Measurements from ENCODE around the gene TTLL11. TPM values are rescaled to one million over a fixed set of nuclear protein-coding genes. Genes with fewer than 3 reads are reported as not detected.

Gene TTLL11
- total RNA-seq, 4 donors from 2014 or later, result 20.5 to 41.3 (median 27.6) TPM

GRCh38 chr9:121818841-121819427, 274.2 kb downstream of the TTLL11 start:
- no peaks in the 10 kb centered on the region for H3K27me3 ChIP-seq
- no peak for TF ChIP-seq EP300 (IDR thresholded peaks at IDR 0.05)
- TF ChIP-seq POLR2A (IDR thresholded peaks at IDR 0.05; ENCODE audit: low read depth), result no peak
- H3K9me3 ChIP-seq, result no peaks in the 10 kb centered on the region
- H3K36me3 ChIP-seq, result peaks cover 0 to 17% (median 6%) of the 10 kb centered on the region in 4 donors
- H3K4me1 ChIP-seq, result peaks cover 0 to 8% (median 6%) of the 10 kb centered on the region in 4 donors
- no peak overlapping the region for H3K4me3 ChIP-seq
- no peak overlapping the region for H3K27ac ChIP-seq (replicated peaks in 1 of 4)
- 93% methylated on average over 10 of the region's 12 CpGs for WGBS
- intact Hi-C loops (cut with DNase I), result no loop called here
- DNase-seq (ENCODE audit: extremely low spot score), result no peak

- WGBS, result 88% methylated on average over 14 of the region's 19 CpGs
- H3K27me3 ChIP-seq, result no peaks in the 10 kb centered on the region
- TF ChIP-seq CTCF (IDR thresholded peaks at IDR 0.05), result no peak
- no peak for TF ChIP-seq POLR2A (IDR thresholded peaks at IDR 0.05; ENCODE audit: low read depth)
- TF ChIP-seq POLR2AphosphoS5 (IDR thresholded peaks at IDR 0.05), result no peak
- TF ChIP-seq EP300 (IDR thresholded peaks at IDR 0.05), result no peak
- intact Hi-C loops (cut with DNase I), result no loop called here
- no peak for DNase-seq (ENCODE audit: extremely low spot score)
- H3K4me1 ChIP-seq, result peaks cover 0 to 8% (median 6%) of the 10 kb centered on the region in 4 donors
- H3K36me3 ChIP-seq, result peaks cover 0 to 17% (median 6%) of the 10 kb centered on the region in 4 donors
- no peak overlapping the region for H3K4me3 ChIP-seq
- no peaks in the 10 kb centered on the region for H3K9me3 ChIP-seq
- H3K27ac ChIP-seq (replicated peaks in 1 of 4), result no peak overlapping the region
Observed at GRCh38 chr9:121818016-121818661, 275.0 kb downstream of the TTLL11 start.

- 90% methylated on average over 9 of the region's 9 CpGs for WGBS
- Histone ChIP-seq H3K27ac (replicated peaks in 1 of 4) (no peak overlapping the region), H3K9me3 (no peaks in the 10 kb centered on the region), H3K27me3 (no peaks in the 10 kb centered on the region), H3K36me3 (peaks cover 0 to 14% (median 5%) of the 10 kb centered on the region in 4 donors), H3K4me3 (no peak overlapping the region), H3K4me1 (peaks cover 0 to 8% (median 6%) of the 10 kb centered on the region in 4 donors)
- no peak for TF ChIP-seq POLR2A (IDR thresholded peaks at IDR 0.05; ENCODE audit: low read depth)
- no peak for TF ChIP-seq EP300 (IDR thresholded peaks at IDR 0.05)
- TF ChIP-seq CTCF (IDR thresholded peaks at IDR 0.05), result no peak
- TF ChIP-seq POLR2AphosphoS5 (IDR thresholded peaks at IDR 0.05), result no peak
- no peak for DNase-seq (ENCODE audit: extremely low spot score)
- intact Hi-C loops (cut with DNase I), result no loop called here
Observed at GRCh38 chr9:121817476-121817875, 275.6 kb downstream of the TTLL11 start.

DNA sequence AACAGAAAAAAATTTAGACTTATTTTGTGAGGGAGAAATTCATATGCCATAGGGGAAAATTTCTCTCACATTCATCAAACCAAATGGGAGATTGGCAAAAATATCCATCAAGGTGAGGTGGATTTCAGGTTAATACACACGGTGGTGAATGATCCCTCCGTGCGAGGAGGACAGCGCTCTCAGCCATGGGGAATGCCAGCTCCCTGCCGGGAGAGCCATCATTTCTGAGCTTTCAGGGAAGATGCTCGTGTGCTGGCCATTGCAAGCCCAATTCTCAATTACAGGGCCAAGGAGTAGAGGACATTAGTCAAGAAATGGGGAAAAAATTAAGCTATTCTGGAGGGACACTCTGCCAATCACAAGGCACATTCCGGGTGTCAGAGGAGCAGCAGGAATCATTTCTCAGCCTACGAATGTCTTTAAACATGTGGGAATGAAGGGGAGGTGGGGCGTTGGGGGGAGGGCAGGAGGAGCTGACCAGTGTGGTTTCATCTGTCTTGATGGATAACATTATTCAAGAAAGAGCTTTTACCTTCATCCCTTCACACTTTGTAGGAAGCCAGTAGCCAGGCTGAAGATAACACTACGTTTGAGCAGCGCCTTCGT, 276.2 kb downstream of the TTLL11 start:
- H3K27ac ChIP-seq (replicated peaks in 1 of 4), result no peak overlapping the region
- TF ChIP-seq EP300 (IDR thresholded peaks at IDR 0.05) (no peak), CTCF (IDR thresholded peaks at IDR 0.05) (no peak), POLR2AphosphoS5 (IDR thresholded peaks at IDR 0.05) (no peak), POLR2A (IDR thresholded peaks at IDR 0.05; ENCODE audit: low read depth) (no peak)
- intact Hi-C loops (cut with DNase I), result no loop called here
- no peaks in the 10 kb centered on the region for H3K27me3 ChIP-seq
- WGBS, result 86% methylated on average over 12 of the region's 12 CpGs
- peaks cover 0 to 8% (median 2%) of the 10 kb centered on the region in 4 donors for H3K36me3 ChIP-seq
- H3K4me1 ChIP-seq, result peaks cover 0 to 8% (median 6%) of the 10 kb centered on the region in 4 donors
- no peak for DNase-seq (ENCODE audit: extremely low spot score)
- H3K4me3 ChIP-seq, result no peak overlapping the region
- H3K9me3 ChIP-seq, result no peaks in the 10 kb centered on the region

- intact Hi-C loops (cut with DNase I), result no loop called here
- Histone ChIP-seq H3K27me3 (no peaks in the 10 kb centered on the region), H3K9me3 (no peaks in the 10 kb centered on the region), H3K4me1 (peaks cover 0 to 8% (median 6%) of the 10 kb centered on the region in 4 donors), H3K36me3 (peaks cover 0 to 3% (median under 1%) of the 10 kb centered on the region in 4 donors), H3K4me3 (no peak overlapping the region), H3K27ac (replicated peaks in 1 of 4) (no peak overlapping the region)
- TF ChIP-seq CTCF (IDR thresholded peaks at IDR 0.05) (no peak), POLR2AphosphoS5 (IDR thresholded peaks at IDR 0.05) (no peak), POLR2A (IDR thresholded peaks at IDR 0.05; ENCODE audit: low read depth) (no peak), EP300 (IDR thresholded peaks at IDR 0.05) (no peak)
- 85% methylated on average over 23 of the region's 23 CpGs for WGBS
- no peak for DNase-seq (ENCODE audit: extremely low spot score)
Observed at GRCh38 chr9:121816449-121816817, 276.7 kb downstream of the TTLL11 start.

All from esophagus muscularis mucosa (tissue), 4 donors.